K562 (cell line): ENCODE measurements around the gene SCG3. TPM values are rescaled to one million over a fixed set of nuclear protein-coding genes. Genes with fewer than 3 reads are reported as not detected.

ENCODE experiments used
- BACH1 ChIP-seq: fragments of 200-800 bp; sonication (Bioruptor generic); IDR thresholded peaks from 2 replicates; pipeline ENCODE4 v1.6.1; 2016; ENCODE audit warnings: missing genetic modification characterization, missing compliant biosample characterization
- BCOR ChIP-seq: fragments of 450-650 bp; IDR thresholded peaks from 2 replicates; pipeline ENCODE4 v1.6.1; 2016
- CBFA2T3 ChIP-seq: fragments of 450-650 bp; IDR thresholded peaks from 2 replicates; pipeline ENCODE4 v1.6.1; 2017
- FOSL1 ChIP-seq: fragments of 200-800 bp; sonication (Bioruptor generic); conservative IDR thresholded peaks from 2 replicates; pipeline ENCODE4 v1.6.1; 2016; ENCODE audit warnings: missing genetic modification characterization, missing compliant biosample characterization
- LEF1 ChIP-seq: fragments of 450-650 bp; IDR thresholded peaks from 2 replicates; pipeline ENCODE4 v1.6.1; 2016; ENCODE audit warnings: mild to moderate bottlenecking
- MEF2D ChIP-seq: conservative IDR thresholded peaks from 2 replicates; pipeline ENCODE4 v1.6.1; 2016; ENCODE audit warnings: low read depth, missing genetic modification characterization, missing compliant biosample characterization
- MGA ChIP-seq: fragments of 450-650 bp; IDR thresholded peaks from 2 replicates; pipeline ENCODE4 v1.6.1; 2016; ENCODE audit warnings: mild to moderate bottlenecking, moderate library complexity
- NCOR1 ChIP-seq: fragments of 450-650 bp; IDR thresholded peaks from 2 replicates; pipeline ENCODE4 v1.6.1; 2016; ENCODE audit warnings: mild to moderate bottlenecking, moderate library complexity
- SPI1 ChIP-seq: IDR thresholded peaks from 2 replicates; pipeline ENCODE4 v1.6.1; 2011; ENCODE audit warnings: low read depth, low read length, control low read depth, borderline replicate concordance
- WHSC1 ChIP-seq: IDR thresholded peaks from one replicate; pipeline ENCODE4 v1.6.1; 2012; ENCODE audit warnings: low read length, control low read depth, inconsistent platforms
- ZFPM2 ChIP-seq: fragments of 250-450 bp; sonication (Bioruptor Pico); IDR thresholded peaks from 2 replicates; pipeline ENCODE4 v1.5.1; 2022; ENCODE audit warnings: mild to moderate bottlenecking
- ZNF239 ChIP-seq: fragments of 250-450 bp; sonication (Bioruptor Pico); IDR thresholded peaks from 2 replicates; pipeline ENCODE4 v1.4.0; 2020; ENCODE audit warnings: mild to moderate bottlenecking
- ZNF644 ChIP-seq: fragments of 200-800 bp; sonication (Bioruptor generic); IDR thresholded peaks from 2 replicates; pipeline ENCODE4 v1.6.1; 2016; ENCODE audit warnings: low read depth, missing genetic modification characterization, missing compliant biosample characterization
- ZNF75A ChIP-seq: fragments of 450-650 bp; formaldehyde crosslinking; IDR thresholded peaks from 2 replicates; pipeline ENCODE4 v1.4.0; 2020; ENCODE audit warnings: mild to moderate bottlenecking
- ZSCAN32 ChIP-seq: fragments of 450-650 bp; formaldehyde crosslinking; IDR thresholded peaks from 2 replicates; pipeline ENCODE4 v1.4.0; 2020; ENCODE audit warnings: mild to moderate bottlenecking, moderate library complexity
- polyA plus RNA-seq, 8 experiments: library from polyadenylated mRNA; depleted of rRNA in 4 of 8; stranded (reverse) in 5 of 8; unstranded in 3 of 8; fragments of >200 nt; fragmentation: Nextera tagmentation in 2 of 8; fragmentation: Illumina TruSeq in 1 of 8; extraction: Ambion mirVana in 2 of 8; extraction: Trizol in 1 of 8; gene quantifications; 2 replicates each; pipeline versions ENCODE4 v1.2.1 to v1.2.3, GENCODE V29; 2011 to 2014; ENCODE audit warnings: inconsistent platforms in 1 of 8, missing spikeins in 1 of 8
- total RNA-seq, 7 experiments: library from RNA; depleted of rRNA in 6 of 7; stranded (reverse); fragments of >200 nt in 6 of 7; fragmentation: Illumina TruSeq in 2 of 7; extraction: Trizol in 2 of 7; gene quantifications; 2 replicates each; pipeline versions ENCODE4 v1.2.1 to v1.2.3, GENCODE V29; 2011 to 2021; ENCODE audit warnings: low replicate concordance in 1 of 7
- TF ChIP-seq, protein P1 (sequence below): fragments of 450-650 bp; formaldehyde crosslinking; IDR thresholded peaks from 2 replicates; pipeline ENCODE4 v1.4.0; 2022; ENCODE audit warnings: mild to moderate bottlenecking, moderate library complexity
- TF ChIP-seq, protein P2 (sequence below): sonication (generic); formaldehyde crosslinking; IDR thresholded peaks from 2 replicates; pipeline ENCODE4 v1.8.1; 2023; ENCODE audit warnings: mild to moderate bottlenecking, missing genetic modification reagents

Gene SCG3
- total and polyA plus RNA-seq, 9 of the 15 experiments (the other 6 are each of a cell fraction or from before 2014, with no cell fraction given): 13.0 to 43.8 (median 21.0) TPM

DNA sequence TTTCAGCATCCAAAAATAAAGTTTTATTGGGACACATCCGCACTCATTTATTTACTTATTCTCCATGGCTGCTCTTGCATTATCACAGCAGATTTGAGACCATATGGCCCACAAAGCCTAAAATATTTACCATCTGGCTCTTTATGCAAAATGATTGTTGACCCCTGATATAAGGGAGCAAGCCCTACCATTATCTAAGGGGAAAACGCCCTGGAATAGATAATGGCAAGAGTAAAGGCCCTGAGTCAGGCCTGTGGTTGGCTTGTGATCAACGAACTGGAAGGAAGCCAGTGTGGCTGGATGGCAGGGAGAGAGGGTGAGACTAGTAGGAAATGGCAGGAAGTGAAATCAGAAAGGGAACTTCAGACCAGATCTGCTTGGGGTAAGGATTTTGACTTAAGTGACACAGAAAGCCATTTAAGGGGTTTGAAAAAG is 34.2 kb upstream of the SCG3 start (continued):
- peak; percentile 96 for TF ChIP-seq FOSL1
- TF ChIP-seq, protein P1, sequence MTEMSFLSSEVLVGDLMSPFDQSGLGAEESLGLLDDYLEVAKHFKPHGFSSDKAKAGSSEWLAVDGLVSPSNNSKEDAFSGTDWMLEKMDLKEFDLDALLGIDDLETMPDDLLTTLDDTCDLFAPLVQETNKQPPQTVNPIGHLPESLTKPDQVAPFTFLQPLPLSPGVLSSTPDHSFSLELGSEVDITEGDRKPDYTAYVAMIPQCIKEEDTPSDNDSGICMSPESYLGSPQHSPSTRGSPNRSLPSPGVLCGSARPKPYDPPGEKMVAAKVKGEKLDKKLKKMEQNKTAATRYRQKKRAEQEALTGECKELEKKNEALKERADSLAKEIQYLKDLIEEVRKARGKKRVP: peak; percentile 62; the same call in 1 of the 2 replicates
- TF ChIP-seq ZFPM2 (CRISPR knock-in tag): no peak
- TF ChIP-seq WHSC1: no peak
- TF ChIP-seq MGA: no peak
- TF ChIP-seq BACH1 (tag): peak; percentile 78
- TF ChIP-seq SPI1: peak; percentile 69; the same call in 1 of the 2 replicates
- no peak for TF ChIP-seq ZSCAN32 (CRISPR knock-in tag)
- peak; percentile 85; the same call in 1 of the 2 replicates for TF ChIP-seq ZNF644 (tag)
- peak; percentile 73; the same call in 1 of the 2 replicates for TF ChIP-seq BCOR
- peak; percentile 97 for TF ChIP-seq NCOR1
- TF ChIP-seq MEF2D (tag): peak; percentile 72
- peak; percentile 99 for TF ChIP-seq CBFA2T3
- TF ChIP-seq, protein P2, sequence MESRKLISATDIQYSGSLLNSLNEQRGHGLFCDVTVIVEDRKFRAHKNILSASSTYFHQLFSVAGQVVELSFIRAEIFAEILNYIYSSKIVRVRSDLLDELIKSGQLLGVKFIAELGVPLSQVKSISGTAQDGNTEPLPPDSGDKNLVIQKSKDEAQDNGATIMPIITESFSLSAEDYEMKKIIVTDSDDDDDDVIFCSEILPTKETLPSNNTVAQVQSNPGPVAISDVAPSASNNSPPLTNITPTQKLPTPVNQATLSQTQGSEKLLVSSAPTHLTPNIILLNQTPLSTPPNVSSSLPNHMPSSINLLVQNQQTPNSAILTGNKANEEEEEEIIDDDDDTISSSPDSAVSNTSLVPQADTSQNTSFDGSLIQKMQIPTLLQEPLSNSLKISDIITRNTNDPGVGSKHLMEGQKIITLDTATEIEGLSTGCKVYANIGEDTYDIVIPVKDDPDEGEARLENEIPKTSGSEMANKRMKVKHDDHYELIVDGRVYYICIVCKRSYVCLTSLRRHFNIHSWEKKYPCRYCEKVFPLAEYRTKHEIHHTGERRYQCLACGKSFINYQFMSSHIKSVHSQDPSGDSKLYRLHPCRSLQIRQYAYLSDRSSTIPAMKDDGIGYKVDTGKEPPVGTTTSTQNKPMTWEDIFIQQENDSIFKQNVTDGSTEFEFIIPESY (CRISPR knock-in tag): no peak
- peak; percentile 88 for TF ChIP-seq ZNF239
- no peak for TF ChIP-seq ZNF75A (CRISPR knock-in tag)
- peak; percentile 89 for TF ChIP-seq LEF1
